KMS-11 (cell line): ENCODE results near the gene CERS6.
"Not testable (repeated sequence)": the region's sequence is repeated elsewhere in the genome, so short reads cannot be mapped to it uniquely, and the experiment has no call there.

Source experiments
- H2AFZ ChIP-seq: fragments of 200-600 bp; sonication (generic); 2 replicates; pipeline ENCODE4 v1.6.1; 2016; ENCODE audit warnings: antibody characterized with exemption, mixed run types, low read depth
- H3K27ac ChIP-seq: fragments of 200-600 bp; sonication (generic); 2 replicates; pipeline ENCODE4 v1.6.1; 2016; ENCODE audit warnings: mild to moderate bottlenecking, mixed run types
- H3K27me3 ChIP-seq: fragments of 200-600 bp; sonication (generic); 2 replicates; pipeline ENCODE4 v1.6.1; 2017; ENCODE audit warnings: mild to moderate bottlenecking, low read depth, mixed run types, moderate library complexity; ENCODE audit not compliant: insufficient read depth
- H3K36me3 ChIP-seq: fragments of 200-600 bp; sonication (generic); 2 replicates; pipeline ENCODE4 v1.6.1; 2017; ENCODE audit warnings: mild to moderate bottlenecking, mixed run types; ENCODE audit not compliant: insufficient read depth
- H3K4me1 ChIP-seq: fragments of 200-600 bp; sonication (generic); 2 replicates; pipeline ENCODE4 v1.6.1; 2016; ENCODE audit warnings: mild to moderate bottlenecking, low read depth, mixed run types; ENCODE audit not compliant: poor library complexity, severe bottlenecking
- H3K4me2 ChIP-seq: fragments of 200-600 bp; sonication (generic); 2 replicates; pipeline ENCODE4 v1.7.0; 2016; ENCODE audit warnings: mild to moderate bottlenecking, mixed run types
- H3K4me3 ChIP-seq: fragments of 200-600 bp; sonication (generic); IDR thresholded peaks from 2 replicates; pipeline ENCODE4 v1.6.1; 2017; ENCODE audit warnings: low read depth, low read length, mixed read lengths; ENCODE audit not compliant: insufficient read depth
- H3K79me2 ChIP-seq: fragments of 200-600 bp; sonication (generic); 2 replicates; pipeline ENCODE4 v1.6.1; 2016; ENCODE audit warnings: low read depth, mixed run types; ENCODE audit not compliant: insufficient read depth
- H3K9ac ChIP-seq: fragments of 200-600 bp; sonication (generic); 2 replicates; pipeline ENCODE4 v1.6.1; 2016; ENCODE audit warnings: mild to moderate bottlenecking, mixed run types
- H4K20me1 ChIP-seq: fragments of 200-600 bp; sonication (generic); 2 replicates; pipeline ENCODE4 v1.6.1; 2016; ENCODE audit warnings: mild to moderate bottlenecking, mixed run types; ENCODE audit not compliant: insufficient read depth
- CTCF ChIP-seq: fragments of 200-600 bp; sonication (generic); conservative IDR thresholded peaks from 2 replicates; pipeline ENCODE4 v1.6.1; 2017; ENCODE audit warnings: low read depth, mild to moderate bottlenecking, antibody characterized with exemption, low read length, moderate library complexity, mixed read lengths

Gene CERS6

DNA sequence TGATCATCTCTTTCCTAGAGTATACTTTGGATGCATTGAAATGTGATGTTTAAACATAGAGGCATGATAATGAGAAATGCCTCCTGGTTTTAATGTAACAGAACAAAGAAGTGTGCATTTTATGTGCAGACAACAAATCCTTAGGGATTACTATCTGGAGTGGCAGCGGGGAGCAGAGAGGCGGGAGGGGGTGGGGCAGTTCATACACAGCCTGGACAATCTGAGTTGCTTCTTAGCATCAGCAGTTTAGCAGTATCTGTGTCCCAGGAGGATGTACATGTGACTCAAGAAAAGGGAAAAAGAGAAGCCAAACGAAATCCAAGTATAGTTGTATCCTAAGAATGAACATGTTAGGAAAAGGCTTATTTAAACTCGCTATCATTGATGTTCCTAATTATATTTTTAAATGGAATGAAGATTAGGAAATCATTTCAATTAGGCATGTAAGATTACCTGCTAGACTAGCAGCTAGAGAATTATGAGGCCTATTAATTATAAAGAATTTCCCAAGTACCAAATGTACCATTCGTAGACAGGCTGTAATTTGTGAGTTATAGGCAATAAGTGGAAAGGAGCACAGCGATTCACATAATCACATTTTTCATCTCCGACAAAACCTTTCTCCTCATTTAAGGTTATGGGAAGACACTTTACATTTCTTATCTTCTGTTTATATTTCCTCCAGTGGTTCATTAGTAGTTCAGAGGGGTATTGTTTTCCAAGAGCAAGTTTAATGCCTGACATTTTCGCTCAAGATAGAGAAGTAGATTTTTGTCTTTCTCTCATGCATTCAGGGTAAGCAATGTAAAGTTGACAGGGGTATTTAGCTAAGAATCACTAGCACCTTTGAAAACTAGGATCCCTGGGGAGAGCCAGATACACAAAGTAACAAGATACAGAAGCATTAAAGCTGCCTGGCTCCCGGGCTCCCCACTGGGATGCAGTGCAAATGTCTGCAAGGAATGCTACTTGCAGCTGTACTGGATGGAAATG, 205.1 kb downstream of the CERS6 start:
- no peaks in the 10 kb centered on the region for H3K4me1 ChIP-seq
- no peak overlapping the region for H3K27ac ChIP-seq
- H3K4me3 ChIP-seq, result no peak overlapping the region
- no peaks in the 10 kb centered on the region for H3K36me3 ChIP-seq
- H2AFZ ChIP-seq, result no peak overlapping the region
- H3K27me3 ChIP-seq, result no peaks in the 10 kb centered on the region
- no peak for TF ChIP-seq CTCF
- no peak overlapping the region for H3K9ac ChIP-seq
- H3K79me2 ChIP-seq, result no peaks in the 10 kb centered on the region
- no peaks in the 10 kb centered on the region for H4K20me1 ChIP-seq
- H3K4me2 ChIP-seq, result no peak overlapping the region

DNA sequence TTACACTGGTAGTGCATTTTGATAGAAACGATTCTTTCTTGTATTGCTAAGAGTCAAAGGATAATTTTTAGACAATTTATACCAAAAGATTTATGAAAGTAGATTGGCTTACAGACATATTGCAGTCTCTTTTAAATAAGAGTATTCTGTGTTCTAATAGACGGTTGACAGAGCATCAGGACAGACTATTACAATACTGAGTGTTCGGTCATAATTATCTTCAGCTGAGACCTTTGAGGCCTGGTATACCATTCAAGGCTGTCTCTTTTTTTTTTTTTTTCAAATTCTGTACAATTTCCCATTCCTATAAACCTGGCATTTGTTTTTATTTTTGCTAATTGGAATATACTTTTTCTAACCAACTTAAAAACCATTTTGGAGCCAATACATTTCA, 205.8 kb downstream of the CERS6 start:
- Histone ChIP-seq H3K9ac (no peak overlapping the region), H3K36me3 (no peaks in the 10 kb centered on the region), H3K4me1 (no peaks in the 10 kb centered on the region), H3K27ac (no peak overlapping the region), H2AFZ (no peak overlapping the region), H4K20me1 (no peaks in the 10 kb centered on the region), H3K4me3 (no peak overlapping the region), H3K27me3 (no peaks in the 10 kb centered on the region), H3K79me2 (no peaks in the 10 kb centered on the region), H3K4me2 (no peak overlapping the region)
- TF ChIP-seq CTCF, result no peak

- Histone ChIP-seq H4K20me1 (no peaks in the 10 kb centered on the region), H2AFZ (no peak overlapping the region), H3K36me3 (no peaks in the 10 kb centered on the region), H3K4me3 (no peak overlapping the region), H3K79me2 (no peaks in the 10 kb centered on the region), H3K9ac (no peak overlapping the region), H3K4me1 (no peaks in the 10 kb centered on the region), H3K27ac (no peak overlapping the region), H3K27me3 (no peaks in the 10 kb centered on the region), H3K4me2 (no peak overlapping the region)
- TF ChIP-seq CTCF, result no peak
These were observed 206.7 kb downstream of the CERS6 start for GRCh38 chr2:168662651-168663208.

- H3K36me3 ChIP-seq, result no peaks in the 10 kb centered on the region
- H3K27me3 ChIP-seq, result no peaks in the 10 kb centered on the region
- no peak overlapping the region for H3K4me2 ChIP-seq
- H3K79me2 ChIP-seq, result no peaks in the 10 kb centered on the region
- no peaks in the 10 kb centered on the region for H3K4me1 ChIP-seq
- no peak overlapping the region for H3K27ac ChIP-seq
- no peak for TF ChIP-seq CTCF
- H2AFZ ChIP-seq, result no peak overlapping the region
- H4K20me1 ChIP-seq, result no peaks in the 10 kb centered on the region
- H3K9ac ChIP-seq, result no peak overlapping the region
- H3K4me3 ChIP-seq, result no peak overlapping the region
These were observed 207.9 kb downstream of the CERS6 start for GRCh38 chr2:168663993-168664392.

DNA sequence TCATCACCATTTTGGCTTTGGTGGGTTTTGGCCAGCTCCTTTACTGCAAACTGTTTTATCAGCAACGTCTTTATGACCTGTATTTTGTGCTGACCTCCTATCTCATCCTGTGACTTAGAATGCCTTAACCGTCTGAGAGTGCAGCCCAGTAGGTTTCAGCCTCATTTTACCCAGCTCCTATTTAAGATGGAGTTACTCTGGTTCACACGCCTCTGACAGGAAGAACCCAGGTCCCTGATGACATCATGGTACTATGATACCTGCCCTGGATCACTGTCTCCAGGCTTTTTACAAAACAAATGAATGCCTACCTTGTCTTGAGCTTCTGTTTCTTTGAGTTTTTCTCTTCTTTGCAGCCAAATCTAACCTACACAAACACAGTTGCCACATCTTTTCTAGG, 208.6 kb downstream of the CERS6 start:
- H4K20me1 ChIP-seq, H3K4me1 ChIP-seq, H3K4me2 ChIP-seq, H2AFZ ChIP-seq, H3K4me3 ChIP-seq, H3K27ac ChIP-seq, H3K36me3 ChIP-seq, H3K79me2 ChIP-seq, H3K9ac ChIP-seq, H3K27me3 ChIP-seq: not testable (repeated sequence)
